Eye (tissue), 1 donor: Measurements from ENCODE around the gene RFC3.
"Not testable (repeated sequence)": the region's sequence is repeated elsewhere in the genome, so short reads cannot be mapped to it uniquely, and the experiment has no call there.

ENCODE experiments used
- DNase-seq: peaks from one replicate; pipeline ENCODE4 v3.0.0-alpha.2; 2015

The RFC3 gene, protein sequence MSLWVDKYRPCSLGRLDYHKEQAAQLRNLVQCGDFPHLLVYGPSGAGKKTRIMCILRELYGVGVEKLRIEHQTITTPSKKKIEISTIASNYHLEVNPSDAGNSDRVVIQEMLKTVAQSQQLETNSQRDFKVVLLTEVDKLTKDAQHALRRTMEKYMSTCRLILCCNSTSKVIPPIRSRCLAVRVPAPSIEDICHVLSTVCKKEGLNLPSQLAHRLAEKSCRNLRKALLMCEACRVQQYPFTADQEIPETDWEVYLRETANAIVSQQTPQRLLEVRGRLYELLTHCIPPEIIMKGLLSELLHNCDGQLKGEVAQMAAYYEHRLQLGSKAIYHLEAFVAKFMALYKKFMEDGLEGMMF

DNA sequence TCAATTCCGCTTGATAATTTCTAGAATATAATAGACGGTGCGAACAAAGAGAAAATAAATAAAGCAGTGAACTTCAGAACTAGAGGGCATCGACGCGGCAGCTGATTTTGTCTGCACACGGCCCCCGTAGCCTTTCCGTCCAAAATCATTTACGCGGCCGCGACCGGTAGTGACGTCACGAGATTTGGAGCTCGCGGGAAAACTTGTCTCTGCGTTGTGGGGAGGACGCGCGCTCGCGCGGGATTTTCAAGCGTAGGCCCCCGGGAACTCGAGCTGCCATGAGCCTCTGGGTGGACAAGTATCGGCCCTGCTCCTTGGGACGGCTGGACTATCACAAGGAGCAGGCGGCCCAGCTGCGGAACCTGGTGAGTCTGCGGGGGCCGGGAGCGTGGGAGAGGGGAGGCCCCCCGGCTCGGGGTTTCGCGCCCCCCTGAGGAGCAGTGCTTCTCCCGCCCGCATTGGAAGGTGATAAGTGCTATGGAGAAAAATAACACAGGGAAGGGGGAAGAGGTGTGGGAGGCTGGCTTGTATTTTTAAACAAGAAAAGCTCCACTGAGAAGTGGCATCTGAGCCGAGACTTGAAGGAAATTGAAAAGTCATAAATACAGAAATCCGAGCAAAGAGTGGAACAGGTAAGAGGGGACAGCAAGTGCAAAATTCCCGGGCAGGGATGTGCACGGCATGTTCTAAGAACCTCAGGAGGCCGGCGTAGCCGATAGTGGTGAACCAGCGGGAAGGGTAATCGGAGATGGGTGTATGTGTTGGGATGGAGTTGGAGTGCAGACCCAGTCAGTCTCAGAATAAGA is at the start of gene RFC3:
RFC3 (plus strand) TSS at position 249 of the 806 bp plus-strand sequence; CDS start at position 279, 30 bp downstream.
- peak; percentile 99 for DNase-seq

DNA sequence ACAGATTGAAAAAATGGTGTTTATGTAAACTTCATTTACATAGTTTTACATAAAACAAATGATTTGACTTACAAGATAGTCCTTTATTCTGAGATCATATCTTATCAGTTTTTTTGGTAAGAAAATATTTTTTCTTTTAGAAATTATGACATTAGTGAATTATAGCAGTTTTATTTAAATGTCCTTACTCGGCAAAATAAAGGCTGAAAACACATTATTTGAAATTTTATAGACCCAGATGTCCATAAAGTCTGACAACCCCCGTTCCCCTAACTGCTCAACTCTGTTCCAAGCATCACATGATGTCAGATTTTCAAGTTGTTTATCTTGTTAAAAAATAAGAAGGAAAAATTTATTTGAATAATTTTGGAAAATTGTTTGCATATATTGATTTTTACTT is 46.7 kb upstream of the RFC3 start:
- DNase-seq: no peak

DNA sequence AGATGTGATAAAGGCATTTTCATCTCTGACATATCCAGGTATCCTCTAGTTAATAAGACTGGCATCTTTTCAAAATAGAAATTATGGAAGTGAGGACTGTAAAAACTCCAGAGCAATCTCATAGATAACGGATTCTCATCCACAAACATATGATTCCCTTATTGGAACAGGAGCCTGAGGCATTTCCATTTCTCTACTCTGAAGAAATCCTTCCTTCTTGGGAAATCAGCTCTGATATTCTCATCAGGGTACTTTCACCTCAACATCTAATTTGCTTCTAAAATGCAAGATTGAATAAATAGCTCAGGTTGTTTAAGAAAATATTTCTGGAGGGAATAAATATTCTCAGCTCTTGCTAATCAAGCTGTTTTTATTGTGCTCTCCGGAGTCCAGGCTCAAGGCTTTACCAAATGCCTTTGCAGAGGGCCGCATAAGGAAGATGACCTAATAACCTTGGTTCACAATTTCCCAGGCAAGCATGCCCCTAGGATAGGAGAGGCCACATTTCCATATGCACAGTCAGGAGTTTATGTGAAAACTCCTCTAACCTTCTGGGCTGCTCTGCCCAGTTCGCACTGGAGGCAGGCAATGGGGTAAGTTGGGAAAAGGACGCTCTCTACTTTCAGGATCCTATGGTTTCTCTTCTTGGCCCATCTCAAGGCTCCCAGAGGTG is 44.0 kb upstream of the RFC3 start:
- no peak for DNase-seq

DNA sequence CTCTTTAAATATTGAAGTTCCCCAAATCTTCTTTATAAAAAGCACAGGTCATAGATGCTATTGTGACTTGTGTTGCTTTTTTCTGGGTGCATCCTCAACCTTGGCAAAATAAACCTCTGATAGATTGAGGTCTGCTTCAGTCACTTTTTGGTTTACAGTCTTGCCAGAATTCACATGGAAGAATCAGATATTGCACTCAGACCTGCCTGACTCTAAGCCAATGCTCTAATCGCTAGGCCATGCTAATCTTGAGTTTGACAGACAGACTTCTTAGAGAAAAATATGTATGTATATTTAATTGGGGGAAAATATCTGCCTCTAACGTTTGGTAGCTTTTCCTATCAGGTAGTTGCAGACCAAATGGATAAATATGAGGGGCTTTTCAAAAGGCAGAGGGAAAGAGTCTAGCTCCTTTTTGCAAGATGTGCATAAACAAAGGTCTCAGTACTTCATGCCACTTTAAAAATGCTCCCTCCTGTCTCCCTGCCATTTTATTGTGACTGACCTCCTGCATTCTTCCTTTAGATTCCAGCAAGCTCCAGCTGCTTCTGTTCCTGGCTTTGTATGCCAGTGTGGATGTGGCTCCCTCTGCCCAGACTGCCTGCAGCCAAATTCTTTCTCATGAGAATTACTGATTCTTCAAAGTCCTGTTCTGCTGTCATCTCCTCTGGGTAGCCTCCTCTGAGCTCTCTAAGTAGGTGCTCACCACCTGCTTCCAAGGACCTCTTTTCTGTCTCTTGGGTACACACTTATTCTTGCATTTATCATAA is 42.4 kb upstream of the RFC3 start:
- peak; percentile 17 for DNase-seq

DNA sequence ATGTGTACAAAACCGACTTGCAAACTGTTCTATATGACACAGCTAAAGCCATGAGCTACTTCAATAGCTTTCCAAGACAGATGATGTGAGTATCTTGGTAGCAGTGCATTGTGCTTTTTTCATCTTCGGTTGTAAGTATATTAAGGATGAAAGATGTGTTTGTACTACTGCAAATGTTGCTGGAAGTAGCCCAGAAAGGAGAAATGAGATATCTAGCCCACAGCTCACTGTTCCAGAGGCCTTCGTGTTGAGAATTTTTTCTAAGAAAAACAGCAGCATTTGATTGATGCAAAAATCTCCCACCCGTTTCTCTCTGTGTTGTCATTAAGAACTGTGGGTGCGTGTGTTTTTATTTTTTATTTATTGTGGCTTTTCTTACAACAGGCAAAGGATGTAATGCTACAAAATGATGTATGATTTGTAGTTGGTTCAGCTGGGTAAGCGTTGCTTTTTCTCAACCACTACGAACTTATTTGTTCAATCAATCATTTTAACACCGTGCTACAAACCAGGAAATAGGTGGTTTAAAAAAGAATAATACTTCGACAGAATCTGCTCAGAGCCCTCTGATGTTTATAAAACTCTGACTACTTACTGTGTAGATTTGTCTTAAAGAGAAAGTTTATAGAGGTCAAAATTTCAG is 41.6 kb upstream of the RFC3 start:
- no peak for DNase-seq

DNA sequence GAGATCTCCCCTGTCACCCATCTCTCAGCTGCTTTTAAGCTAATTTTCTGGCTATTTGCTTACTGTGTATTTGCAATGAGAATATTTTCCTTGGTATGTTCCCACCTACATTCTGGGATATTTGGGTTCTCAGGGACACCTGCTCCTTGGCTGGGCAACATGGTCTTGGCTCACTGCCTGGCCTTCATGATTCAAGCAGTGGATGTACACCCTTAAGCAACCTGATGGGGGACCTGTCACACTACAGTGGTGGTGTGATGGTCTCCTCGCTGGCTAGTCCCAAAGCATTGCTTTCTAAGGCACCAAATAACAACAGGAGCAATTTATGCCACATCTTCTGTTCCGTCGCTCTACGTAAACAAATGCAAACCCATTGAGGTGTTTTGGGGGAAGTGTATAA is 35.3 kb upstream of the RFC3 start:
- no peak for DNase-seq

DNA sequence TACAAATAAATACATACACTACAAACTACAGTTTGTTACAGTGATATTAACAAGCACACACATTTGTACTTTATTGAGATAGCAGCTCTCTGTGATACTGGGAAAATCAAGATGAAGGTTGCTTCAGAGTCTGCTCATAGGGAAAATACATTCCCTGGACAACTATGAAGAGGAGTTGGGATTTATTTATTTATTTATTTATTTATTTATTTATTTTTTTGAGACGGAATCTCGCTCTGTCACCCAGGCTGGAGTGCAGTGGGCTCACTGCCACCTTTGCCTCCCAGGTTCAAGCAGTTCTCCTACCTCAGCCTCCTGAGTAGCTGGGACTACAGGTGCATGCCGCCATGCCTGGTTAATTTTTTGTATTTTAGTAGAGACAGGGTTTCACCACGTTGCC is 34.7 kb upstream of the RFC3 start:
- DNase-seq: not testable (repeated sequence)

DNA sequence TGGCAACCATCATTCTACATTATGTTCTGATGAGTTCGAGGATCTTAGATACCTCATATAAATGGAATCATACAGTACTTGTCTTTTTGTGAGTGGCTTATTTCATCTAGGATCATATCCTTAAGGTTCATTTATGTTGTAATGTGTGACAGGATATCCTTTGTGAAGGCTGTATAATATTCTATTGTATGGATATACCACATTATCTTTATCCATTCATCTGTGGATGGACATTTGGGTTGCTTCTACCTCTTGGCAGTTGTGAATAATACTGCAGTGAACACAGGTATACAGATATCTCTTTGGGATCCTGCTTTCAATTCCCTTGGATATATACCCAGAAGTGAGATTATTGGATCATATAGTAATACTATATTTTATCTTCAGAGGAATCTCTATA is 33.2 kb upstream of the RFC3 start:
- DNase-seq: no peak

DNA sequence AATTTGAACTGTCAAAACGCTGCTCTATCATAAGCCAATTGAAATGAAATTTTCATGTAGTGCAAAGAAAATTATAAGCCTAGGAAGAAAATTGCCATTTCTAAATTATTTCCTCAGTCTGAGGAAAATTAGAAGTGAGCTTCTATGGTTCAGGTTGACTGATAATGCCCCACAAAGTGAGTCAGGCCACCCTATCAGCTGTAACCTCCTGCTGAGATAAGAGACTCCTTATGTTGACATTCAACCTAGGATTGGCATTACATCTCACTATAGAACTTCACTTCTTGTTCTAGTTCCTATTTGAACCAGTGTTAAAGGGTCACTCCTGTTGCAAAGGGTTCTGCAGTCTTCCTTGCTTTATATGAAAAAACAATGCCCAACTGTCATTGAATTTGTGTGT is 32.6 kb upstream of the RFC3 start:
- DNase-seq: no peak

DNA sequence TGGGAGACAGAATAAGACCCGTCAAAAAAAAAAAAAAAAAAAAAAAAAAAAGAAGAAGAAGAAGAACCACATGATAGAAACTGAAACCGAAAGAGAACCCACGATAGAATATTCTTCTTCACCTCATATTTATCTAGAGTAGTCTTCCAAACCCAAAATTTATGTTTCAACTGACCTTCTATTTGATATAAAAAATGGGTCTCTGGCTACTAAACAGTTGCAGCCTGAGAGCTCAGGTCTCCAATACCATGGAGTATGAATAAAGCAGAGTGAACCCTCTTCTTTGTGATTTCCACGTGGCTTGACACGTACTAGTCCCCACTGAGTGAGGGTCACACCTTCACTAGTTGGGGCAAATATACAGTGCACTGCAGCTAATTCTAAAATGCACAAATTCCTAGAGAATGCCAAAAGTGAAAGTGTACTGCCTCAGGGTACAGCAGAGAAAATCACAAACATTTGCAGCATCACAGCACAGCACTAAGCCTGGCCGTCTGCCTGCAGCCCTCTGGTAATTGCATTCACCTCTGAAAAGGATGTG is 30.8 kb upstream of the RFC3 start:
- no peak for DNase-seq

DNA sequence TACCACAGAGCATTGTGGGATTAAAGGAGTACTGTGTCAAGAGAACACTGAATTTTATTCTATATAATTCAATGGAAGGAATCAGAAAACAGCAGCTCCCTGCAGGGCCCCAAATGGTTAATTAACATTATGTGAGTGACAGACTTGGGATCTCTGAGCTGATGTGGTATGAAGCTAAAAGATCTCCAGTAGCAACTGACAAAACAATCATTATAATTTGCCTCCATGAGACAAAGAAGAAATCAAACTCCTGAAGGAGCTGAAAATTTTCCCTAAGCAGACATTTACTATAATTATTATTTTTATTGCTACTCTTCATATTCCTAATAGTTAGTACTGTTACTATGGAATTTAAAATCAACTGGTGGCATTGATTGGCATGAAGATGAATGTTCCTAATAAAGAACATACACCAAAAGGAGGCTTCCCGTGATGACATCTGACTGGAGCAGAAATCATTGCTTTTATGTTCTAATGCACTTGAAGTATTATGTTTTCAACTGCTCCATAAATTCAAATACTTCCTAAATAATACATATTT is 28.8 kb upstream of the RFC3 start:
- DNase-seq: peak; percentile 35

DNA sequence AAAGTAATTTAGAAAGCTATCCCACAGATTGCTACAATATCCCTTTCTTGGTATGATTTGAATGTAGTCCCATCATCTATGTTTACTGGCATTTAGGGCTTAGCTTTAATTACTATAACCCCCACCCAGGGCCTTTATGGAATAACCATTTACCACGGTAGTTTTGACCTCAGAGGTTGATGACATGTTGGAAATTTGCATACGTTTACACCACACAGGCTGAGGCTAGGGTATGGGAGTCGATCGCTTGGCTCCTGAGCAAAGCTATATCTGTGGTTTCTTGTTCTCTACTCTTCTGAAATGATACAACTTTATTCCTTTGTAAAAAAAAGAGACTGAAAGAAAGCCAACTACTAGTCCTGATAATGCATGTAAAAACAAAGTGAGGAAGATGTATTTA is 28.2 kb upstream of the RFC3 start:
- DNase-seq: no peak

DNA sequence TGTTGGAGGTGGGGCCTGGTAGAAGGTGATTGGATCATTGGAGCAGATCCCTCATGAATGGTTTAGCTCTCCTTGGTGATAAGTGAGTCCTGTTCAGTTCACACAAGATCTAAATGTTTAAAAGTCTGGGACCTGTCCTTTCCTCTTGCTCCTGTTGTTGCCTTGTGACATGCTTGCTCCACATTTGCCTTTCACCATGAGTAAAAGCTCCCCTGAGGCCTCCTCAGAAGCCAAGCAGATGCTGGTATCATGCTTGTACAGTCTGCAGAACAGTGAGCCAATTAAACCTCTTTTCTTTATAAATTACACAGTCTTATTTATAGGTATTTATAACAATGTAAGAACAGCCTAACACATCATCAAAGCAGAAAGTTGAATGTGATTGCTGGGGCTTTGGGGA is 24.2 kb upstream of the RFC3 start:
- DNase-seq: no peak

DNA sequence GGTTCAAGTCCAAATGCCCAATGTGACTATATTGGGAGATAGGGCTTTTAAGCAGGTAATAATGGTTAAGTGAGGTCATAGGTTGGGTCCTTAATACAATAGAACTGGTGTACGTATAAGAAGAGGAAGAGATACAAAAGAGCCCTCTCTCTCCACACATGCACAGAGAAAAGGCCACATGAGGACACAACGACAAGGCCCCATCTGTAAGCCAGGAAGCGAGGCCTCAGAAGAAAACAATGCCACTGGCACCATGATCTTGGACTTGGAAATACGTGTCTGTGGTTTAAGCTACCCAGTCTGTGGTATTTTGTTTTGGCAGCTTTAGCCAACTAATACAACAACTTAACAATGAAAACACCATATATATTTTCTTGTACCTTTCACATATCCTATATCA is 23.4 kb upstream of the RFC3 start:
- DNase-seq: no peak

DNA sequence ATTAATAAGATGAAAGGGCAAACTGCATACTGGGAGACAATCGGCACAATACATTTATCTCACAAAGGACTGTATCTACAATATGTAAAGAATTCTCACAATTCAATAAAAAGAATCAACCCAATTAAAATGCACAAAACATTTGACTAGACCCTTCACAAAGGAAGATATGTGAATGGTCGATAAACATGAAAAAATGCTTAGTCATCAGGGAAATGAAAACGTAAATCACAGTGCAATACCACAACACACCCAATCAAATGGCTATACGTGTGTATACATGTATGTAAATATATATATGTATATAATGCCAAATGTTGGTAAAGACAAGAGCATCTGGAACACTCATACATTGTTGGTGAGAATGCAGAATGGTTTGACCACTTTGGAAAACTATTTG is 21.9 kb upstream of the RFC3 start:
- no peak for DNase-seq

DNA sequence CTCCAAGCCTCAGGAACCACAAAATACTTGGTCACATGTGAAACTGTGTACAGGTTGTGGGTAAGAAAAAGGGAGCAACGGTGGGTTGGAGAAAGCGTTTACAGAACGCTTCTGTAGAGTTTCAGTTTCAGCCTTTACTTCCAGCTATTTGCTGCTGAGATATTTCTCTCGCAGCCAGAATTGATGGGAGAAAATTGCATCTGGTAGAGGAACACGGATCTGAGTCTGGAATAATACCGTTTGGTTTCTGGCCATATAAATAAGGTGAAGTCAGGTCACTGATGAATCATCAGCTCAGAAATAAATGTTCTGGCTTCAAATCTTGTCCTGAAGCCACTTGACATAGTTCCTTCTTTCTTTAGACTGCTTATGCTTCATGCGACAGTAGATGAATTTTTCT is 20.3 kb upstream of the RFC3 start:
- DNase-seq: no peak

DNA sequence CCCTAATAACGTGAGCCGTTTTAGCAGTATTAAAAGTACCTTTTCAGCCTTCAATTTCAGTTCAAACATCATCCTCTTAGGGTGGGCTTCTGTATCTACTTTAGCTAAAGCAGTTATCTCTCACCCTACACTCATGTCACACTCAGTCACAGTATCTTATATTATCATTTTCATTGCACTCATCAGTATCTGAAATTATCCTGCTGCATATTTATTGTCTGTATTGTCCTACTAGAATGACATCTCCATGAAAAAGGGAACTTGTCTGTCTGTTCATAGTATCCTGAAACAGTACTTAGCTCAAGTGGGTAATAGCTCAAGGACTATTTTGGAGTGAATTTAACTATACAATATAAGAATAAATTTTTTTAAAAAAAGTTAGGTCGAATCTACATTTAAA is 19.9 kb upstream of the RFC3 start:
- DNase-seq: no peak

DNA sequence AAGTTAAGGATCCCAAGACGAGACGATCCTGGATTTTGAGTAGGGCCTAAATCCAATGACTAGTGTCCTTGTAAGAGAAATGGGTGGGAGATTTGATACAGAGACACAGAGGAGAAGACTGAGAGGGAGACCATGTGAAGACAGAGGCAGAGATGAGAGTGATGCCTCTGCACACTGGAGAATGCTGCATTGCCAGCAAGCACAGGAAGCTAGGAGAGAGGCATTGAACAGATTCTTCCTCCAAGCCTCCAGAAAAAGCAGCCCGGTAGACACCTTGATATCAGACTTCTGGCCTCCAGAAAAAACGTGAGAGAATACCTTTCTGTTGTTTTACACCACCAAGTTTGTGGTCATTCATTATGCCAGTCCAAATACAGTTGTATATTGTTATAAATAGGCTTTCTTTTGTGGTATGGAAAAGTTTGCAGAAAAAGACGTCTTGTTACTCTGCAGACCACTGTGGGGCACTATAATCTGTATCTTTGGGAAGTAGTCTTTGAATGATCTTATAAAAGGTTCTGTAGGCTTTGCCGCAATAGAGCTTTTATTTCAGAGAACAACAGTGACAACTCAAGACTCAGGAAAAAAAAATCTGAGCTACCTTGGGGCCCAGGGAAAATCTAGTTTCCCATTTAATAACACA is 17.9 kb upstream of the RFC3 start:
- peak; percentile 56 for DNase-seq

DNA sequence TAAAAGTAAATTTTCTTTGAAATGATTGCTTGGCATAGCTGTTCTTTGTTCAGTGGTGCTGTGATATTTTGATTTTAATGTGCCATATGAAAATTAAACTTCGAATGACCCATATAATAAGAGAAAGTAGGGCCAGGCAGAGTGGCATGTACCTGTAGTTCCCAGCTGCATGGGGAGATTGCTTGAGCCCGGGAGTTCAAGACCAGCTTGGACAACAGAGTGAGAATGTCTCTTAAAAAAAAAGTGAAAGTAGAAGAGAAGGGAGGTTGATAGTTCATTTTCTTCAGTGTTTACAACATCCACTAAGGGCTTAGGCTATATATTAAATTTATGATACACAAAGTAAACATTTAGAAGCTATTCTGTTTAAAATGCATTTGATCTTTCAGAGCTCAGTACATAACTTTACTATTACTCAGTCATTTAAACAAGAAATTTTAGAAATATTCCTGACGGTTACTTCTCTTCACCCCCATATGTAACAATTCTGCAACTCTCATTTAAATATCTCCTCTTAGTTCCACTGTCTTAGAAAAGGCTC is 17.2 kb upstream of the RFC3 start:
- DNase-seq: no peak

DNA sequence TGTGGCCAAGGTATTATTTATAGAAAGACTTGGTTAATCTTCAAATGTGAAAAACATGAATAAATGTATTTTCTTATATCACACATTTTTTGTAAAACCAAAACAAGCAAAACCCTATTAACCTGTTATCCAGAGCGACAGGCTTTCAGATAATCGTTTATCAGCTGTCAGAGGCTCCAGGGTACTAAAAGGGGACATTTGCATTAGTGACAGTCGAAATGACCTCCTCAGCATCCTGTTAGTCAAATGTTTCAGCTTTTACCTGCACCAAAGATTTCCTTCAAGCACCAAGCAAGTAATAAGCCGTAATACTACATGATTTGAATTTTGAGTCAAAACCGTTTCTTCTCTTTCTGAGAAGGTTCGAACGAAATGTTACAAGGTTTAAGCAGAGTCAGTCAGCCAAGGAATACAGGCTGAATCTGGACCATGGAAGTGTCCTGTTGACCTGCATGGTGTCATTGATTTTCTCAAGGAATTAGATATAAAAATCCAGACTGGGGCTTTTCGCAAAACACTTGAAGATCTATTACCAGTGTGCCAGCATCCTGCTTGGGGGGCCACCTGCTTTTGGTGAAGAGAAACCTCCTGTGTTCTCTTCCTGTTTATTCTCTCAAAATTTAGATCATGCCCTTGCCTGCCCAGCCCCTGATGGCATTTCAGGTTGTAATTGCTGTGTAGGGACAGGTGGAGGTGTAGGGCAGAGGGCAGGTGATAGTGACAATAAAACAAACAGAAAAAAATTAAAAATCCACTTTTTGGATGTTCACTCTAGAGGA is 11.3 kb upstream of the RFC3 start:
- DNase-seq: peak; percentile 24
